ENCODE results near the gene KRTAP6-2.

The KRTAP6-2 gene

GRCh38 chr21:30567617-30568016, 31.1 kb downstream of the KRTAP6-2 start:
- DNase-seq (ENCODE audit: low spot score), result no peak

- no peak for DNase-seq (ENCODE audit: low spot score)
Measured at GRCh38 chr21:30563630-30564029, 35.1 kb downstream of the KRTAP6-2 start.

- no peak for DNase-seq (ENCODE audit: low spot score)
Measured at GRCh38 chr21:30563072-30563471, 35.6 kb downstream of the KRTAP6-2 start.

GRCh38 chr21:30561957-30562356, 36.7 kb downstream of the KRTAP6-2 start:
- no peak for DNase-seq (ENCODE audit: low spot score)

GRCh38 chr21:30561264-30561895, 37.3 kb downstream of the KRTAP6-2 start, which contains the start of gene KRTAP19-7:
Gene KRTAP19-7 (minus strand): TSS chr21:30561314. CDS start chr21:30561289, 25 bp downstream.
- DNase-seq (ENCODE audit: low spot score), result no peak

GRCh38 chr21:30555095-30555494, 43.6 kb downstream of the KRTAP6-2 start:
- DNase-seq (ENCODE audit: low spot score), result no peak

GRCh38 chr21:30552782-30553181, 45.9 kb downstream of the KRTAP6-2 start:
- no peak for DNase-seq (ENCODE audit: low spot score)

All from hematopoietic multipotent progenitor cell treated with erythropoietin and hydrocortisone succinate and interleukin-3 and kit ligand, for 15 days (in vitro differentiated cells).